GM19468 (cell line): Measurements from ENCODE around the gene COL23A1.

ENCODE experiments used
- ATAC-seq: cut with Tn5 transposase; IDR thresholded peaks from one replicate; pipeline ENCODE4 v1.9.1; 2021; ENCODE audit warnings: mild to moderate bottlenecking, moderate library complexity, moderate number of reproducible peaks; ENCODE audit not compliant: unreplicated experiment; ENCODE audit errors: extremely low read depth

COL23A1 gene

DNA sequence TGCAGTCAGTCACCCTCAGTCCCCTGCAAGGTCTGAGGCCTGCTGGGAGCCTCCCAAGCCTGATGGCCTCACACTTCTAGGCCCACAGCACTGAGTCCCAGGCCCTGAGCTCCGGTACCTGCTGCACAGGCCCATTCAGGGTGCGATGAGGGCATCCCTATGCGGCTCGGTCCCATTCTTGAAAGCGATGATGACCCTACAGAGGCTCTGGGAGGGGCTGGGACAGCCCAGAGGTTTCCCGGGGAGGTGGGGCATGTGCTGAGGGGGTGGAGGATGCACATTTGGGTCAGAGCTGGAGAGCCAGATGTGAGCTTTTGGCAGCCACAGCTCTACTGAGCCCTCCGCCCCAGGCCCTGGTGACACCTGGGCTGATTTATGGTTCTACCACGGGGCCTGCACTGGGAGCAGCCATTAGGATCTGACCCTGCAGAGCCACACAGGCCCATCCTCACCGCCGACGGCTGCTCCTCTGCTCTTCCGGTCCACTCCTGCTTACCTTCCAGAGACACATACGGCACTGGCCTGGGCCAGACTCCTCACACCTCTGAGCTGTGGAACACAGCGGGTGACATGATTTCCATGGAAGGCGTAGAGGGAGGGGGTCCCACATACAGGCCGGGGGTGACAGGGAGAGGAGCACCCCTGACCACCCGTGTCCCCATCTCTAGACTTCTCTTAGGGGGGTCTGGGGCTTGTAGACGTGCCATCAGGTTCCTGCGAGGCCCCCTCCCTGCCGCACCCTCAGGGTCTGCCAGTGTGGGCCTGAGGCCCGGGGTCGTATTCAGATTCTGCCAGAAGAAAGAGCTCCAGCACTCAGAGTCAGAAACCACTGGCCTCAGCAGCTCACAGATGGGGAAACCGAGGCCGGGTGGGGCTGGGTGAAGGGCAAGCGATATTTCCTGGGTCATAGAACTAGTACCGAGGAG is 53.4 kb downstream of the COL23A1 start:
- no peak for ATAC-seq

DNA sequence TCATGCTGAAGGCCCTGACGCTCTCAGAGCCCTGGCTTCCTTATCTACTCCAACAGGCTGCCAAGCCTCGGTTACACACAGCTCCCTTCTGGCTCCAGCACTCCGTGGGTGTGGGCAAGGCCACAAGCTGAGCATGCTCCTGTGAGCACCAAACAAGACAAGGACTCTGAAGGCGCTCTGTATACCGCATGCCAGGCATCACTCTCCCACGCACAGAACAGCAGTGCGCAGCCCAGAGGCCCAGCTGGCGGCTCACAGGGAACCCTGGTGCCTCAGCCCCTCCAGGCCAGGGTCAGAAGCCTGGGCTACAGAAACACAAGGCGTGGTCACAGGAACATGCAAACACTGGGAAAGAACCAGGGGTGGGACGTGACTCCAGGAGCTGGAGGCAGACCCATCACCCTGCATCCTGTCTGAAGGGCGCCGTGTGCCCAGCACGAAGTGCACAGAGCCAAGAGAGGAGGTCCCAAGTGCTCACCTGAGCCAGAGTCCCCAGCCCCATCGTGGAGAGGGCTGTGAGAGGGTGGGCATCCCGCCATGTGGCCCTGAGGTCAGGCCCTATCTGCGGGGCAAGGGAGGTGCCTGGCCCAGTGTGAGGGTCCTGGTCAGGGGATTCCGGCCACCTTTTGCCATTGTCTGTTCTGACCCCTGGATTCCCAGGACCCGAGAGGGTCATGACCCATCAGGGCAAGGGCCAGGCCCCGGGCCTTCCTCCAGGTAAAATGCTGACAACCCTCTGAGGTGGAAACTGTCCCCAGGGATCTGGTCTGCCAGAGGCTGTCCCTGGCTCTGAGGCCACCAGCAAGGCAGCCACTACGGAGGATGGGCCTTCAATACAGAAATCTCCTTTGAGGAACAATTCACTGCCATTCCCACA is 54.7 kb downstream of the COL23A1 start:
- ATAC-seq = no peak

DNA sequence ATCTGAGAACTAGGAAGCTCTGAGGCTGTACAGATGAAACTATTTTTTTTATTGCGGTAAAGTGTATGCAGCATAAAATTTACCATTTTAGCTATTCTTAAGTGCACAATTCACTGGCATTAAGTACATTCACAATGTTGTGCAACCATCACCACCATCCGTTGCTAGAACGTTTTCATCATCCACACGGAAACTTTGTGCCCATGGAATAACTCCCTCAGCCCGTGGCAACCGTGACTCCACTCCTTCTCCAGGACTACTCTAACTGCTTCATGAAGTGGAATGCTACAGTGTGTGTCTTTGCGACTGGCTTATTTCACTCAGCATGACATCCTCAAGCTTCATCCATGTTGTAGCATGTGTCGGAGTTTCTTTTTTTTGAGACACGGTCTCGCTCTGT is 57.1 kb downstream of the COL23A1 start:
- ATAC-seq = no peak

GRCh38 chr5:178532666-178533065 is 57.5 kb downstream of the COL23A1 start:
- ATAC-seq = no peak

GRCh38 chr5:178532236-178532635 is 58.0 kb downstream of the COL23A1 start:
- no peak for ATAC-seq

GRCh38 chr5:178531786-178532185 is 58.4 kb downstream of the COL23A1 start:
- ATAC-seq = no peak

- no peak for ATAC-seq
These were observed 59.7 kb downstream of the COL23A1 start for GRCh38 chr5:178530526-178530925.

DNA sequence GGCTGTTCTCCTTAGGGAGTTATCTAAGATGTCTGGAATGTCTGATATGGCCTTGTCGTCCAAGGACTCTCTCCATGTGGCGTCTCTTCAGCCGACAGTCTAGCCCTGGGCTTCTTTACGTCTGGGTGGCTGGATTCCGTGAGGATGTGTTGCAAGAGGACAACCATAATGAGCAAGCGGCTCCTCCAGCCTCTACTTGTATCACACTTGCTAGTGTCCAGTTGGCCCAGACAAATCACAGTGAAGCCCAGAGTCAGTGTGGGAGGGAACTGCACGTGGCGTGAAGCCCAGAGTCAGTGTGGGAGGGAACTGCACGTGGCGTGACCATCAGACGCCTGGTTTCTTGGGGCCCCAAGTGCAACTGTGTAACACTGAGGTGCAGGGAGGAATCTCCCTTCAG is 61.1 kb downstream of the COL23A1 start:
- ATAC-seq = no peak

- ATAC-seq = no peak
These were observed 62.5 kb downstream of the COL23A1 start for GRCh38 chr5:178527458-178528307.

DNA sequence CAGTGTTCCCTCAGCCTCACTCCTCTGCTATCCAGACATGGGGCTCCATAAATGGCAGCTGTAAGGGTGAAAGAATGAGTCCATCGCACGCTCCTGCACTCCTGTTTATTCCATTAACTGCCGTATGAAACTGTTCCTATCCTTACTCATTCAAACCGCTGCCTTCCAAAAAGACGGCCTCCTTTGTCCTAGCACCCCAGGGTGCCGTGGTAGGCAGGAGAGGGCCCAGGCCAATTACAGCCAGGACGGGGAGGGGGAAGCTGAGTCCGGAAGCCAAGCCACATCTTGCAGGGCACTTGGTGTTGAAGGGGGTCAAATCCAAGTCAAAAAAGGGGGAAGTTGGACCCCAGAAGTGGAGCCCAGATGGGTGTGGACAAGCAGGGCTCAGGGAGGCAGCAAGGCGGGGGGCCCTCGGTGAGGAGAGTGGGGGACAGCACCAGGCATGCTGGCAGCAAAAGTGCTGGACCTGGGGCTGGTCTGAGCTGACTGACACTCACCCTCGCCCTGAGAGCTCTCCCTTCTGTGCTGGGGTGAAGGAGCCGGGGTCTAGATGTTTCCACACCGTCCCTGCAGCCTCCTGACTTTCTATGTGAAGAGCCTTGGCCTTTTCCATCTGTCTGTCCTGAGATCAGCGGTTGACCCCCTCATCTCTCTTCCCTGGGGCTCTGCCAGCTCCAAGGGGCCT is 63.3 kb downstream of the COL23A1 start:
- ATAC-seq = no peak

GRCh38 chr5:178525906-178526732 is 64.1 kb downstream of the COL23A1 start:
- ATAC-seq = no peak

- no peak for ATAC-seq
These were observed 65.9 kb downstream of the COL23A1 start for GRCh38 chr5:178524093-178524882.

DNA sequence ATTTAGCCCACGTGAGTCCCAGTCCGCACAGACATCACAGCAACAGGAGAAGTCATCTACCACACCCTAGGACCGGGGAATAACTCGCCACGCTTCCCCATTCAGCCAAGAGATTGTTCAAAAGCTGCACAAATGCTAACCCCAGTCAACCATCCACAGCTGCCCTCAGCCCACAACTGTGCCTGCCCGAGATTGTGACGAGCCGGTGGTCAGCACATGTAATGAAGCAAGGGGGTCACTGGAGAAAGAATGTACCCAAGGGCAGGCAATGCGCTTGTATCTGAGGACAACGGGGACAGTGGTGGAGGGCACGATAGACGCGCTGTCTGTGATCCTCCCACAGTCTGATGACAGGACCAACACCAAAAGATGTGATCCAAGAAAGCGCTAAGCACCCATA is 67.8 kb downstream of the COL23A1 start:
- ATAC-seq = no peak

DNA sequence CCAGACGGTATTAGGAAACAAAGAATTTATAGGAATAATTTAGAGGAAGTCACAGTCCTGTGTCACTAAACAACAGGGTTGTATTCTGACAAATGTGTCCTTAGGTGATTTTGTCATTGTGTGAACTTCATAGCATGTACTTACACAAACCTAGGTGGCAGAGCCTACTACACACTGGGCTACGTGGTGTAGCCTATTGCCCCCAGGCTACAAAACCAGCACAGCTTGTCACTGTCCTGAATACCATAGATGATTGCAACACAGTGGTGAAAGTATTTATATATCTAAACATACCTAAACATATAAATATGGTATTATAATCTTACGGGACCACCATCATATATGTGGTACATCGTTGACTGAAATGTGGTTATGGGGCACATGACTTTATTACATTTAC is 69.3 kb downstream of the COL23A1 start:
- no peak for ATAC-seq

GRCh38 chr5:178519804-178520203 is 70.4 kb downstream of the COL23A1 start:
- ATAC-seq = no peak

DNA sequence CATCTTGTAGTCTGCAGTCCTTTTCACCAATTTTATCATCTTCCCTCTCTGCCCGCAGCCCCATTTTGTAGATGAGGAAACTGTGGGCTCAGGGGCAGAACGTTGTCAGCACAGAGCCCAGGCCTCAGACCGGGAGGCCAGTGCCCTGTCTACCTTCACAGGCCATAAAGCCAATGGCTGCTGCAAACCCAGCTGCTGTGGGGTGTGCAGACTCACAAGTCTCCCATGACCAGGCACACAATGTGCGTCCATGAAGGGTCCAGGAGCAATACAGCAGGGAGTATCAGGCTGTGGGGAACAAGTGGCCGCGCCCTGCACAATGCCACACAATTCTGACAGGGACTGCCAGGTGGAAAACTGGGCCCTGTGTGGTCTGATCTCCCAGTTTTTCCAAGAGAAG is 71.0 kb downstream of the COL23A1 start:
- no peak for ATAC-seq

DNA sequence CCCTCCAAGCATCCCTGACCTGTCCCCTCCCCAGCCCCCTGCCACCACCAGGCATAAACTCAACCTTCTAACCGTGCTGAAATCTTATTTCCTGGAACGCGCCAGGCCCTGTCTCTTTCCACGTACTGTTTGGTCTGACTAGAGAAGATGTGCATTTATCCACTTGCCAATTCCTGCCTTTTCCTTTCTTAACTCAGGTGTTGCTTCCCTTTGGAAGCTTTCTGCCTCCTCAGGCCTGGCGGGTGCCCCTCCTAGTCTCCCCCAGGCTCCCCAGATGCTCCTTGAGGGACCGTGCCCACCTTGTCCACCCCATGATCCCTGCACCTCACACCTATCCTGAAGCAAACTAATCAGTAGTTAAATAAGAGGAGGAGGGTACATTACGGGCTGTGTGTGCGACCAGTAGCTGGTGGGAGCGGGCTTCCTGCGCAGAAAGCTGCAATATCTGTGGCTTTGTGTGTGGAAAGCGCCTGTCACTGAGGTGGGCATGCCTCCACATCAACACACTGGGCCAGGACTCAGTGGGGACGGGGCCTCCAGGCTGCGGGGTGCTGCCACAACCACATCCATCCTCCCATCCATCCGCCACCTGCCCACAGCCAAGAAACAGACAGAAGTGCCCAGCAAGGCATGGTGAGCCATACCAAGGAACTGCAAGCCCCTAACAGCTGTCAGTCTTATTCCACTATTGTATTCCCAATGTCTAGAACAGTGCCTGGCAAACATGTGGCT is 73.5 kb downstream of the COL23A1 start:
- ATAC-seq = no peak
